Spleen (tissue), 7 donors: ENCODE data around the gene FOSB.

ENCODE experiments used
- POLR2A ChIP-seq, 3 donors: fragments of 450-650 bp; IDR thresholded peaks; one replicate each; pipeline ENCODE4 v1.5.1; 2017; ENCODE audit warnings: antibody characterized with exemption in 3 of 3, mild to moderate bottlenecking in 1 of 3
- TF ChIP-seq, protein P1 (sequence below), 11 experiments: fragments of 200-600 bp in 7 of 11; fragments of 450-650 bp in 4 of 11; sonication (generic) in 4 of 11; IDR thresholded peaks in 8 of 11; conservative IDR thresholded peaks in 3 of 11; 1 replicate in 7 of 11; 2 replicates in 4 of 11; pipeline versions ENCODE4 v1.4.0 to v1.8.0; 2016 to 2021; ENCODE audit warnings: antibody characterized with exemption in 11 of 11, inconsistent platforms in 4 of 11, mild to moderate bottlenecking in 1 of 11
- donor health status: DM: no; HTN: no; CAD: no; lungs with moderate emphysema.
- donor health status: DM: no; HTN: no; CAD: no.
- donor health status: DM: no; HTN: no; CAD: no.

- TF ChIP-seq, protein P1, sequence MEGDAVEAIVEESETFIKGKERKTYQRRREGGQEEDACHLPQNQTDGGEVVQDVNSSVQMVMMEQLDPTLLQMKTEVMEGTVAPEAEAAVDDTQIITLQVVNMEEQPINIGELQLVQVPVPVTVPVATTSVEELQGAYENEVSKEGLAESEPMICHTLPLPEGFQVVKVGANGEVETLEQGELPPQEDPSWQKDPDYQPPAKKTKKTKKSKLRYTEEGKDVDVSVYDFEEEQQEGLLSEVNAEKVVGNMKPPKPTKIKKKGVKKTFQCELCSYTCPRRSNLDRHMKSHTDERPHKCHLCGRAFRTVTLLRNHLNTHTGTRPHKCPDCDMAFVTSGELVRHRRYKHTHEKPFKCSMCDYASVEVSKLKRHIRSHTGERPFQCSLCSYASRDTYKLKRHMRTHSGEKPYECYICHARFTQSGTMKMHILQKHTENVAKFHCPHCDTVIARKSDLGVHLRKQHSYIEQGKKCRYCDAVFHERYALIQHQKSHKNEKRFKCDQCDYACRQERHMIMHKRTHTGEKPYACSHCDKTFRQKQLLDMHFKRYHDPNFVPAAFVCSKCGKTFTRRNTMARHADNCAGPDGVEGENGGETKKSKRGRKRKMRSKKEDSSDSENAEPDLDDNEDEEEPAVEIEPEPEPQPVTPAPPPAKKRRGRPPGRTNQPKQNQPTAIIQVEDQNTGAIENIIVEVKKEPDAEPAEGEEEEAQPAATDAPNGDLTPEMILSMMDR (IDR thresholded peaks at IDR 0.05 in 8 of 11, conservative IDR thresholded peaks at IDR 0.05 in 3 of 11), result no peak
- no peak for TF ChIP-seq POLR2A (IDR thresholded peaks at IDR 0.05)
Observed at GRCh38 chr19:45476304-45476703, 8.5 kb downstream of the FOSB start.
